MM.1S (cell line): ENCODE results near the gene HPS6.

Source experiments
- DNase-seq: peaks from one replicate; pipeline ENCODE4 v3.0.0-alpha.2; 2015
- H2AFZ ChIP-seq: fragments of 300-600 bp; sonication (generic); 2 replicates; pipeline ENCODE4 v1.6.0; 2016; ENCODE audit warnings: antibody characterized with exemption, low read length
- H3F3A ChIP-seq: fragments of 300-600 bp; sonication (generic); 2 replicates; pipeline ENCODE4 v1.6.1; 2016; ENCODE audit warnings: mild to moderate bottlenecking, antibody characterized with exemption, low read length, moderate library complexity, mixed read lengths; ENCODE audit not compliant: insufficient read depth
- H3K27ac ChIP-seq: fragments of 300-600 bp; sonication (generic); 2 replicates; pipeline ENCODE4 v1.5.1; 2016; ENCODE audit warnings: mild to moderate bottlenecking, low read length
- H3K27me3 ChIP-seq: fragments of 300-600 bp; sonication (generic); replicated peaks from 2 replicates; pipeline ENCODE4 v1.6.0; 2016; ENCODE audit warnings: low read length; ENCODE audit not compliant: insufficient read depth
- H3K36me3 ChIP-seq: fragments of 300-600 bp; sonication (generic); replicated peaks from 2 replicates; pipeline ENCODE4 v1.6.1; 2016; ENCODE audit warnings: mild to moderate bottlenecking, low read length, mixed read lengths; ENCODE audit not compliant: insufficient read depth
- H3K4me1 ChIP-seq: fragments of 300-600 bp; sonication (generic); 2 replicates; pipeline ENCODE4 v1.6.1; 2016; ENCODE audit warnings: low read length, mixed read lengths
- H3K4me2 ChIP-seq: fragments of 300-600 bp; sonication (generic); 2 replicates; pipeline ENCODE4 v1.6.0; 2016; ENCODE audit warnings: low read depth, low read length
- H3K4me3 ChIP-seq: fragments of 300-600 bp; sonication (generic); 2 replicates; pipeline ENCODE4 v1.5.1; 2016; ENCODE audit warnings: low read length, mixed read lengths
- H3K79me2 ChIP-seq: fragments of 300-600 bp; sonication (generic); 2 replicates; pipeline ENCODE4 v1.6.1; 2016; ENCODE audit warnings: mixed run types, low read length, mixed read lengths
- H3K9ac ChIP-seq: fragments of 300-600 bp; sonication (generic); 2 replicates; pipeline ENCODE4 v1.6.1; 2016; ENCODE audit warnings: low read length, mixed read lengths
- H3K9me2 ChIP-seq: fragments of 300-600 bp; sonication (generic); replicated peaks from 2 replicates; pipeline ENCODE4 v1.6.1; 2016; ENCODE audit warnings: mild to moderate bottlenecking, low read length, mixed read lengths; ENCODE audit not compliant: insufficient read depth
- H3K9me3 ChIP-seq: fragments of 300-600 bp; sonication (generic); replicated peaks from 2 replicates; pipeline ENCODE4 v1.6.1; 2016; ENCODE audit warnings: mild to moderate bottlenecking, low read length, mixed read lengths; ENCODE audit not compliant: insufficient read depth
- H4K20me1 ChIP-seq: fragments of 300-600 bp; sonication (generic); 2 replicates; pipeline ENCODE4 v1.6.1; 2016; ENCODE audit warnings: mild to moderate bottlenecking, low read length, moderate library complexity, mixed read lengths; ENCODE audit not compliant: insufficient read depth
- EZH2 ChIP-seq: fragments of 300-600 bp; sonication (generic); optimal IDR thresholded peaks from 2 replicates; pipeline ENCODE3; 2017; ENCODE audit warnings: low read depth, mild to moderate bottlenecking, antibody characterized with exemption, low read length, mixed read lengths
- EZH2phosphoT487 ChIP-seq: fragments of 300-600 bp; sonication (generic); IDR thresholded peaks from 2 replicates; pipeline ENCODE4 v1.6.1; 2018; ENCODE audit warnings: antibody characterized with exemption, low read length
- TF ChIP-seq, protein P1 (sequence below): fragments of 300-600 bp; sonication (generic); IDR thresholded peaks from 2 replicates; pipeline ENCODE4 v1.5.1; 2016; ENCODE audit warnings: antibody characterized with exemption, low read length, mixed read lengths

Gene HPS6

DNA sequence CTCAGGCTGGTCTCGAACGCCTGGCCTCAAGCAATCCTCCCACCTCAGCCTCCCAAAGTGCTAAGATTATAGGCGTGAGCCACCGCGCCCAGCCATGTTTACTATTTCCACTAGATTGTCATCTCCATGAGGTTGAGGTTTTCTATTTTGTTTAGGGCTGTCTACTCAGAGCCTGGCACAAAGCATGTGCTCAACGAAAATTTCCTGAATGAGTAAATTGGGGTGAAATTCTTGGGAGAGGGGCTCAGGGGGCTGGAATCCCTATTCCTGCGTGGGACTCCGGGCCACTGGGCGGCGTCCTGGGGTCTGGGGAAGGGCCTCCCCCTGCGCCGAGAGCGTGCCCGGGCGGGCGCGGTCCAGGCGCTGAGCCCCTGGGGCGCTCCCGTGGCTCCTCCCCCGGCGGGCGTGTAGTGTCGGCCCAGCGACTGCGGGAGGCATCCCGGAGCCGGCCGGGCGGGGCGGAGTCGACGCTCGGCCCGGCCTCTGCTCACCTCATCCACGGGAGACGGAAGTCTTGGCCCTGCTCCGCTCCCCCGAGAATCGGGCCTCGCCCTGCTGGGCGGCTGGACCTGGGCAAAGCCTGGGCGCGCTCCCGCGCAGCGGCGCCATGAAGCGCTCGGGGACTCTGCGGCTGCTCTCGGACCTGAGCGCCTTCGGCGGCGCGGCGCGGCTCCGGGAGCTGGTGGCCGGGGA, at the start of gene HPS6:
Gene HPS6, plus strand, starts transcription at position 482 of the 693 bp plus-strand sequence. Its CDS starts 126 bp downstream, at position 608.
- Histone ChIP-seq H3K4me2 (peak within 1 kb of the TSS; percentile 99), H3F3A (0 out of 2 replicates have a peak, but pooled peaks cover 8% of the 10 kb centered on the region), H3K4me3 (peak within 1 kb of the TSS; percentile 82), H3K27me3 (no peaks in the 10 kb centered on the region), H2AFZ (peak within 1 kb of the TSS; percentile 80), H3K4me1 (peaks cover 9% of the 10 kb centered on the region; the same call in 1 of the 2 replicates), H3K36me3 (no peaks in the 10 kb centered on the region), H3K9me3 (no peaks in the 10 kb centered on the region), H3K9me2 (no peaks in the 10 kb centered on the region), H3K9ac (peak within 1 kb of the TSS; percentile 86), H3K27ac (peak within 1 kb of the TSS; percentile 47; the same call in 1 of the 2 replicates), H4K20me1 (no peaks in the 10 kb centered on the region), H3K79me2 (peaks cover 28% of the 10 kb centered on the region)
- DNase-seq, result peak; percentile 93
- TF ChIP-seq EZH2phosphoT487 (no peak), EZH2 (no peak)
- TF ChIP-seq, protein P1, sequence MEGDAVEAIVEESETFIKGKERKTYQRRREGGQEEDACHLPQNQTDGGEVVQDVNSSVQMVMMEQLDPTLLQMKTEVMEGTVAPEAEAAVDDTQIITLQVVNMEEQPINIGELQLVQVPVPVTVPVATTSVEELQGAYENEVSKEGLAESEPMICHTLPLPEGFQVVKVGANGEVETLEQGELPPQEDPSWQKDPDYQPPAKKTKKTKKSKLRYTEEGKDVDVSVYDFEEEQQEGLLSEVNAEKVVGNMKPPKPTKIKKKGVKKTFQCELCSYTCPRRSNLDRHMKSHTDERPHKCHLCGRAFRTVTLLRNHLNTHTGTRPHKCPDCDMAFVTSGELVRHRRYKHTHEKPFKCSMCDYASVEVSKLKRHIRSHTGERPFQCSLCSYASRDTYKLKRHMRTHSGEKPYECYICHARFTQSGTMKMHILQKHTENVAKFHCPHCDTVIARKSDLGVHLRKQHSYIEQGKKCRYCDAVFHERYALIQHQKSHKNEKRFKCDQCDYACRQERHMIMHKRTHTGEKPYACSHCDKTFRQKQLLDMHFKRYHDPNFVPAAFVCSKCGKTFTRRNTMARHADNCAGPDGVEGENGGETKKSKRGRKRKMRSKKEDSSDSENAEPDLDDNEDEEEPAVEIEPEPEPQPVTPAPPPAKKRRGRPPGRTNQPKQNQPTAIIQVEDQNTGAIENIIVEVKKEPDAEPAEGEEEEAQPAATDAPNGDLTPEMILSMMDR, result no peak

DNA sequence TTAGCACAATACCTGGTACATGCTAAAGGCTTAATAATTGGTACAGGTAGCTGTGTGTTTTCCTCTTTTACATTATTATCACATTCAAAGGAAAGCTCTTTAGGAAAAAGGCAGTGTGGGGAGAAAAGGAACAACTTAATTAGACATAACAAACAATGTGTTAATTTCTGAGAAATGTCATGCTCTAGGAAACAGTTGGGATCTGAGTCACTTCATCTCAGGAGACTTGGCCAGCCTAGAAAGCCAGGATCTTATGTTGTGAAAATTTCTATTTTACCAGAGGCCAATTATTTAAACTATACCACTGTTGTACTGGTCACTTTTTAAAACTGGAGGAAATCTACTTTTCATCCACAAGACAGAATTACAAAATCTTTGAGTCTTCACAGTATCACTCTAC, 48.7 kb upstream of the HPS6 start:
- Histone ChIP-seq H3K27ac (no peak overlapping the region), H3K9me3 (no peaks in the 10 kb centered on the region), H2AFZ (no peak overlapping the region), H3K4me3 (no peak overlapping the region), H3K4me2 (no peak overlapping the region), H3K9me2 (no peaks in the 10 kb centered on the region), H3K27me3 (no peaks in the 10 kb centered on the region), H3K79me2 (no peaks in the 10 kb centered on the region), H3F3A (no peaks in the 10 kb centered on the region), H3K9ac (no peak overlapping the region), H3K4me1 (no peaks in the 10 kb centered on the region), H3K36me3 (no peaks in the 10 kb centered on the region), H4K20me1 (no peaks in the 10 kb centered on the region)
- TF ChIP-seq, protein P1, result no peak
- TF ChIP-seq EZH2phosphoT487 (no peak), EZH2 (no peak)
- no peak for DNase-seq

DNA sequence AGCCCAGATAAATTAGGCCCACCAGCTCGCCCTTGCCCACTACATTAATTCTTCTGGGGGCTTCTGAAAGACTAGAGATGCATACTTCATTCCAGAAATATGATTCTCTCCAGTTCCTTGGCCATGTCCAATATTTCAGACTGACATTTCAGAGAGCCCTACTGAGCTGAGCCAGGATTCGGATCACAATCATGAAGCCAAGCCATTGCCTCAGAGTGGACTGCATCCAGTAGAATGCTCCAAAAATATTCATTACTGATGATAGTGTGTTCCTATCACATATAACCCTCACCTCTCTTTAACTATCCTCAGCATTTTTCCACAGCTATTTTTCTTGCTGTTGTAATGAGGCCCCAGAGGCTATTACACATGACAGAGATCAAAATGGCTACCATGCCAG, 47.9 kb upstream of the HPS6 start:
- H4K20me1 ChIP-seq, result no peaks in the 10 kb centered on the region
- TF ChIP-seq EZH2 (no peak), EZH2phosphoT487 (no peak)
- TF ChIP-seq, protein P1, result no peak
- H3K4me1 ChIP-seq, result no peaks in the 10 kb centered on the region

More for the DNA sequence above, 47.9 kb upstream of the HPS6 start:
- no peak overlapping the region for H3K4me3 ChIP-seq
- H3K4me2 ChIP-seq, result no peak overlapping the region
- no peaks in the 10 kb centered on the region for H3K9me3 ChIP-seq
- no peaks in the 10 kb centered on the region for H3K9me2 ChIP-seq
- no peak overlapping the region for H2AFZ ChIP-seq
- H3K9ac ChIP-seq, result no peak overlapping the region
- no peaks in the 10 kb centered on the region for H3K79me2 ChIP-seq
- no peaks in the 10 kb centered on the region for H3K36me3 ChIP-seq
- DNase-seq, result no peak
- no peaks in the 10 kb centered on the region for H3K27me3 ChIP-seq
- H3K27ac ChIP-seq, result no peak overlapping the region
- no peaks in the 10 kb centered on the region for H3F3A ChIP-seq
